Panc1 (cell line): ENCODE data around the gene R3HDM2. TPM values are rescaled to one million over a fixed set of nuclear protein-coding genes. Genes with fewer than 3 reads are reported as not detected.
"Not testable (repeated sequence)": the region's sequence is repeated elsewhere in the genome, so short reads cannot be mapped to it uniquely, and the experiment has no call there.

Experiments used
- ATAC-seq: fragments of 200-7000 bp; cut with Tn5 transposase; 2 replicates; pipeline ENCODE4 v1.9.1; 2020; ENCODE audit warnings: mild to moderate bottlenecking, moderate library complexity
- BruUV-seq: library from RNA; stranded (reverse); fragments of 400-500 nt; replicated peaks from 2 replicates; lab custom pipeline; 2021; lab: Mats Ljungman, UMichigan
- CTCF ChIA-PET: fragments of 300-600 bp; sonication (Branson Sonifier 250); formaldehyde crosslinking; loops from one replicate; lab custom pipeline; 2022; ENCODE audit warnings: antibody characterized with exemption; lab: Charles Lee
- POLR2A ChIA-PET: fragments of 300-600 bp; sonication (Branson Sonifier 250); formaldehyde crosslinking; loops from one replicate; lab custom pipeline; 2022; ENCODE audit warnings: antibody characterized with exemption; lab: Charles Lee
- DNase-seq: peaks from one replicate; pipeline ENCODE4 v3.0.0-alpha.2; 2010; ENCODE audit warnings: low read depth, low spot score
- H3K27ac ChIP-seq: 2 replicates; pipeline ENCODE4 v1.5.1; 2011; ENCODE audit warnings: mild to moderate bottlenecking, low read length, inconsistent platforms
- H3K27me3 ChIP-seq: fragments of 200-500 bp; sonication (Bioruptor generic); 2 replicates; pipeline ENCODE4 v1.6.0; 2014; ENCODE audit warnings: low read length, inconsistent platforms; ENCODE audit not compliant: control insufficient read depth, insufficient read depth
- H3K36me3 ChIP-seq: fragments of 200-500 bp; sonication (Bioruptor generic); 2 replicates; pipeline ENCODE4 v1.5.1; 2014; ENCODE audit warnings: inconsistent platforms, mild to moderate bottlenecking, low read length, moderate library complexity; ENCODE audit not compliant: control insufficient read depth, insufficient read depth
- H3K4me1 ChIP-seq: 2 replicates; pipeline ENCODE4 v1.5.1; 2011; ENCODE audit warnings: inconsistent platforms, mild to moderate bottlenecking, low read length, moderate library complexity; ENCODE audit not compliant: control insufficient read depth, insufficient read depth
- H3K4me3 ChIP-seq, 2 experiments: 2 replicates each; pipeline ENCODE4 v1.5.1; 2011 to 2012; ENCODE audit warnings: low read depth in 2 of 2, low read length in 2 of 2, mild to moderate bottlenecking in 2 of 2, inconsistent platforms in 1 of 2, moderate library complexity in 1 of 2
- H3K9me3 ChIP-seq: fragments of 200-500 bp; sonication (Bioruptor generic); 2 replicates; pipeline ENCODE4 v1.5.1; 2014; ENCODE audit warnings: low read depth, mild to moderate bottlenecking, inconsistent platforms, low read length, moderate library complexity; ENCODE audit not compliant: control insufficient read depth, insufficient read depth
- POLR2AphosphoS5 ChIP-seq: IDR thresholded peaks from 2 replicates; pipeline ENCODE4 v1.6.1; 2012; ENCODE audit warnings: mild to moderate bottlenecking, low read depth, low read length, moderate library complexity
- SIN3A ChIP-seq: IDR thresholded peaks from 2 replicates; pipeline ENCODE4 v1.6.1; 2012; ENCODE audit warnings: low read depth, mild to moderate bottlenecking, low read length, moderate library complexity, borderline replicate concordance; ENCODE audit not compliant: insufficient read depth
- TCF7L2 ChIP-seq: IDR thresholded peaks from 2 replicates; pipeline ENCODE4 v1.6.1; 2011; ENCODE audit warnings: mild to moderate bottlenecking, low read depth, low read length, inconsistent platforms
- in situ Hi-C: cut with HindIII; loops from 2 replicates; pipeline ENCODE4 v1.10.0; 2016; ENCODE audit warnings: low sequenced_read_pairs, low pct_unique_long_range_greater_than_20kb
- intact Hi-C: fragments of 100-400 bp; cut with micrococcal nuclease; formaldehyde crosslinking; loops from one replicate; pipeline ENCODE4 v1.10.0; 2022; ENCODE audit not compliant: unreplicated experiment
- total RNA-seq: library from RNA; stranded (reverse); gene quantifications from one replicate; pipeline ENCODE4 v1.2.1, GENCODE V29; 2021; ENCODE audit not compliant: unreplicated experiment
- TF ChIP-seq, protein P1 (sequence below), 2 experiments: IDR thresholded peaks; 2 replicates each; pipeline ENCODE4 v1.6.1; 2011 to 2012; ENCODE audit warnings: low read depth in 2 of 2, control low read depth in 1 of 2, low read length in 1 of 2, mild to moderate bottlenecking in 1 of 2, moderate library complexity in 1 of 2; ENCODE audit not compliant: insufficient read depth in 1 of 2
- TF ChIP-seq, protein P2 (sequence below): fragments of 450-650 bp; IDR thresholded peaks from 2 replicates; pipeline ENCODE4 v1.5.1; 2017; ENCODE audit warnings: mild to moderate bottlenecking

Gene R3HDM2
- total RNA-seq, 1 experiment from 2014 or later, result 56.5 TPM

DNA sequence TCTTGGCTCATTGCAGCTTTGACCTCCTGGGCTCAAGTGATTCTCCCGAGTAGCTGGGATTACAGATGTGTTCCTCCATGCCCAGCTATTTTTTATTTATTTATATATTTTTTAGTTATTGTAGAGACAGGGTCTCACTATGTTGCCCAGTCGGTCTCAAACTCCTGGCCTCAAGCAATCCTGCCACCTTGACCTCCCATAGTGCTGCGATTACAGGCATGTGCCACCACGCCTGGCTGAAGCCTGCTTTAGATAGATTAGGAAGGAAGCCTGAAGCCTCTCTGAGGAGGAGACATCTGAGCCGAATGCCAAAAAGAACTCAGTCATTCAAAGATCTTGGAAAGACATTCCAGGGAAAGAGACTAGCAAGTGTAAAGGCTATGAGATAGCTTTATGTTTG lies 13.9 kb upstream of the R3HDM2 start:
- H3K36me3 ChIP-seq, result no peaks in the 10 kb centered on the region
- DNase-seq (no peak), ATAC-seq (no peak)
- no TSS peak for BruUV-seq
- H3K4me1 ChIP-seq, result no peaks in the 10 kb centered on the region
- H3K27ac ChIP-seq, result no peak overlapping the region
- H3K27me3 ChIP-seq, result no peaks in the 10 kb centered on the region
- CTCF ChIA-PET, result no interaction called here
- H3K4me3 ChIP-seq, result no peak overlapping the region
- no peaks in the 10 kb centered on the region for H3K9me3 ChIP-seq
- TF ChIP-seq SIN3A, result no peak
- TF ChIP-seq TCF7L2, result no peak
- TF ChIP-seq POLR2AphosphoS5, result no peak
- TF ChIP-seq, protein P1, sequence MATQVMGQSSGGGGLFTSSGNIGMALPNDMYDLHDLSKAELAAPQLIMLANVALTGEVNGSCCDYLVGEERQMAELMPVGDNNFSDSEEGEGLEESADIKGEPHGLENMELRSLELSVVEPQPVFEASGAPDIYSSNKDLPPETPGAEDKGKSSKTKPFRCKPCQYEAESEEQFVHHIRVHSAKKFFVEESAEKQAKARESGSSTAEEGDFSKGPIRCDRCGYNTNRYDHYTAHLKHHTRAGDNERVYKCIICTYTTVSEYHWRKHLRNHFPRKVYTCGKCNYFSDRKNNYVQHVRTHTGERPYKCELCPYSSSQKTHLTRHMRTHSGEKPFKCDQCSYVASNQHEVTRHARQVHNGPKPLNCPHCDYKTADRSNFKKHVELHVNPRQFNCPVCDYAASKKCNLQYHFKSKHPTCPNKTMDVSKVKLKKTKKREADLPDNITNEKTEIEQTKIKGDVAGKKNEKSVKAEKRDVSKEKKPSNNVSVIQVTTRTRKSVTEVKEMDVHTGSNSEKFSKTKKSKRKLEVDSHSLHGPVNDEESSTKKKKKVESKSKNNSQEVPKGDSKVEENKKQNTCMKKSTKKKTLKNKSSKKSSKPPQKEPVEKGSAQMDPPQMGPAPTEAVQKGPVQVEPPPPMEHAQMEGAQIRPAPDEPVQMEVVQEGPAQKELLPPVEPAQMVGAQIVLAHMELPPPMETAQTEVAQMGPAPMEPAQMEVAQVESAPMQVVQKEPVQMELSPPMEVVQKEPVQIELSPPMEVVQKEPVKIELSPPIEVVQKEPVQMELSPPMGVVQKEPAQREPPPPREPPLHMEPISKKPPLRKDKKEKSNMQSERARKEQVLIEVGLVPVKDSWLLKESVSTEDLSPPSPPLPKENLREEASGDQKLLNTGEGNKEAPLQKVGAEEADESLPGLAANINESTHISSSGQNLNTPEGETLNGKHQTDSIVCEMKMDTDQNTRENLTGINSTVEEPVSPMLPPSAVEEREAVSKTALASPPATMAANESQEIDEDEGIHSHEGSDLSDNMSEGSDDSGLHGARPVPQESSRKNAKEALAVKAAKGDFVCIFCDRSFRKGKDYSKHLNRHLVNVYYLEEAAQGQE (IDR thresholded peaks at IDR 0.05; ENCODE audit: insufficient read depth in 1 of 2, low read depth in 2 of 2, low read length in 1 of 2), result no peak
- TF ChIP-seq, protein P2, sequence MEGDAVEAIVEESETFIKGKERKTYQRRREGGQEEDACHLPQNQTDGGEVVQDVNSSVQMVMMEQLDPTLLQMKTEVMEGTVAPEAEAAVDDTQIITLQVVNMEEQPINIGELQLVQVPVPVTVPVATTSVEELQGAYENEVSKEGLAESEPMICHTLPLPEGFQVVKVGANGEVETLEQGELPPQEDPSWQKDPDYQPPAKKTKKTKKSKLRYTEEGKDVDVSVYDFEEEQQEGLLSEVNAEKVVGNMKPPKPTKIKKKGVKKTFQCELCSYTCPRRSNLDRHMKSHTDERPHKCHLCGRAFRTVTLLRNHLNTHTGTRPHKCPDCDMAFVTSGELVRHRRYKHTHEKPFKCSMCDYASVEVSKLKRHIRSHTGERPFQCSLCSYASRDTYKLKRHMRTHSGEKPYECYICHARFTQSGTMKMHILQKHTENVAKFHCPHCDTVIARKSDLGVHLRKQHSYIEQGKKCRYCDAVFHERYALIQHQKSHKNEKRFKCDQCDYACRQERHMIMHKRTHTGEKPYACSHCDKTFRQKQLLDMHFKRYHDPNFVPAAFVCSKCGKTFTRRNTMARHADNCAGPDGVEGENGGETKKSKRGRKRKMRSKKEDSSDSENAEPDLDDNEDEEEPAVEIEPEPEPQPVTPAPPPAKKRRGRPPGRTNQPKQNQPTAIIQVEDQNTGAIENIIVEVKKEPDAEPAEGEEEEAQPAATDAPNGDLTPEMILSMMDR, result no peak
- in situ Hi-C loops, result no loop called here
- intact Hi-C loops, result no loop called here
- POLR2A ChIA-PET, result no interaction called here

- H3K4me1 ChIP-seq, H3K27ac ChIP-seq, ATAC-seq, in situ Hi-C loops, DNase-seq, BruUV-seq, H3K27me3 ChIP-seq, CTCF ChIA-PET, H3K36me3 ChIP-seq, H3K4me3 ChIP-seq, POLR2A ChIA-PET, H3K9me3 ChIP-seq, intact Hi-C loops: not testable (repeated sequence)
These were observed 13.5 kb upstream of the R3HDM2 start for GRCh38 chr12:57444337-57444736.

DNA sequence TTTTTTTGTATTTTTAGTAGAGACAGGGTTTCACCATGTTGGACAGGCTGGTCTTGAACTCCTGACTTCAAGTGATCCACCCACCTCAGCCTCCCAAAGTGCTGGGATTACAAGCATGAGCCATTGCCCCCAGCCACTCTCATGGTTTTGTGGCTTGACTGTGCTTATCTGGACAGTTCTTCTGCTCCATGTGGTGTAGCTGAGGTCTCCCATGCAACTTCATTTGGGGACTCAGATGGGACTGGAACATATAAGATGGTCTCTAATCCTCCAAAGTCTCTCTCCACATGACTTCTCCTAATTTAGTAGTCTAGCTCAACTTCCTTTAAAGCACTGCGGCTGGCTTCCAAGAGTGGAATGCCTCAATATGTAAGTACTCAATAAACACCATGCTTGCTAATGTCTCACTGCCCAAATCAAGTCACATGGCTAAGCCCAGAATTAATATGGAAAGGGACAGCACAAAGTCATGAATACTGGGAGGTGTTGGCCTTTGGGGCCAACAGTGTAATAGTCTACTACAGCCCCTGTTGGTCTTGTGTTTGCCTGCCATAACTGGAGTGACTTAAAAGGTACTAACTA lies 11.1 kb upstream of the R3HDM2 start:
- no TSS peak for BruUV-seq
- POLR2A ChIA-PET, result no interaction called here

More for the DNA sequence above, 11.1 kb upstream of the R3HDM2 start:
- Histone ChIP-seq H3K36me3 (no peaks in the 10 kb centered on the region), H3K9me3 (no peaks in the 10 kb centered on the region), H3K4me3 (no peak overlapping the region), H3K27ac (no peak overlapping the region), H3K27me3 (no peaks in the 10 kb centered on the region), H3K4me1 (no peaks in the 10 kb centered on the region)
- no peak for DNase-seq
- intact Hi-C loops (no loop called here), in situ Hi-C loops (no loop called here)
- TF ChIP-seq POLR2AphosphoS5 (no peak), SIN3A (no peak), TCF7L2 (no peak)
- TF ChIP-seq, protein P1 (IDR thresholded peaks at IDR 0.05; ENCODE audit: insufficient read depth in 1 of 2, low read depth in 2 of 2, low read length in 1 of 2), result no peak
- TF ChIP-seq, protein P2, result no peak
- ATAC-seq, result no peak
- CTCF ChIA-PET, result interaction anchor here (0.7 to 1.5 kb wide), 2 partner anchors 11 to 13 kb away, joined by 3 to 4 read pairs; partner anchors contain the start of gene INHBE
